Neutrophil (primary cell): ENCODE results near the gene RPAIN.

ENCODE experiments used
- H3K27ac ChIP-seq: fragments of 200-600 bp; sonication (generic); 2 replicates; pipeline ENCODE4 v1.5.1; 2016; ENCODE audit warnings: mild to moderate bottlenecking, moderate library complexity
- H3K27me3 ChIP-seq: fragments of 200-600 bp; sonication (generic); 2 replicates; pipeline ENCODE4 v1.6.0; 2016; ENCODE audit warnings: mild to moderate bottlenecking
- H3K36me3 ChIP-seq: fragments of 200-600 bp; sonication (generic); 2 replicates; pipeline ENCODE4 v1.5.1; 2017
- H3K4me1 ChIP-seq, 2 experiments: fragments of 200-600 bp in 1 of 2; sonication (generic) in 1 of 2; 1 replicate in 1 of 2; 2 replicates in 1 of 2; pipeline versions ENCODE4 v1.5.1 to v1.6.1; 2013 to 2016; ENCODE audit warnings: low read depth in 1 of 2, low read length in 1 of 2, mild to moderate bottlenecking in 1 of 2, moderate library complexity in 1 of 2; ENCODE audit not compliant: control insufficient read depth in 1 of 2, insufficient read depth in 1 of 2
- H3K4me3 ChIP-seq, 2 experiments: fragments of 200-600 bp in 1 of 2; sonication (generic) in 1 of 2; 1 replicate in 1 of 2; 2 replicates in 1 of 2; pipeline ENCODE4 v1.5.1; 2013 to 2016; ENCODE audit warnings: low read depth in 1 of 2, low read length in 1 of 2, mild to moderate bottlenecking in 1 of 2, moderate library complexity in 1 of 2
- H3K9me3 ChIP-seq: fragments of 200-600 bp; sonication (generic); 2 replicates; pipeline ENCODE4 v1.5.1; 2016
- TF ChIP-seq, protein P1 (sequence below): fragments of 200-600 bp; sonication (generic); IDR thresholded peaks from 2 replicates; pipeline ENCODE4 v1.5.1; 2016; ENCODE audit warnings: antibody characterized with exemption

The RPAIN gene

DNA sequence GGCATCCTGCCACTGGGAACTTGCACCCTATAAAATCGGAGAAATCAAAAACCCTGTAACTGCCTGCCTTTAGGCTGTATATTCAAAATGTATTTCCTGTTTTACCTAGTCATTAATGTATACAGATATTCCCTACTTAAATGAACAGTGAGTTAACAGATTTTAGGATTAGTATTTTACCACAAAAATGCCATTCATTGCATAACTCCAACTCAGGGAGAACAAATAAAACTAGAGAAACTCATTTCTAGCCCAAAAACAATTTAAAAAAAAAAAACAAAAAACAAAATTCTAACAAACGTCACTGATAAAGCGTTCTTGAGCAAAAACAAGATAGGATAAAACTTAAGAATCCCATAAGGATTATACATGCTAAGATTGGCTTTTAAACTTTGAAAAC lies 52.5 kb downstream of the RPAIN start:
- Histone ChIP-seq H3K4me1 (peaks cover 17% of the 10 kb centered on the region in 2 experiments), H3K9me3 (no peaks in the 10 kb centered on the region), H3K27ac (no peak overlapping the region), H3K4me3 (no peak overlapping the region), H3K27me3 (no peaks in the 10 kb centered on the region), H3K36me3 (peaks cover 50% of the 10 kb centered on the region)
- TF ChIP-seq, protein P1, sequence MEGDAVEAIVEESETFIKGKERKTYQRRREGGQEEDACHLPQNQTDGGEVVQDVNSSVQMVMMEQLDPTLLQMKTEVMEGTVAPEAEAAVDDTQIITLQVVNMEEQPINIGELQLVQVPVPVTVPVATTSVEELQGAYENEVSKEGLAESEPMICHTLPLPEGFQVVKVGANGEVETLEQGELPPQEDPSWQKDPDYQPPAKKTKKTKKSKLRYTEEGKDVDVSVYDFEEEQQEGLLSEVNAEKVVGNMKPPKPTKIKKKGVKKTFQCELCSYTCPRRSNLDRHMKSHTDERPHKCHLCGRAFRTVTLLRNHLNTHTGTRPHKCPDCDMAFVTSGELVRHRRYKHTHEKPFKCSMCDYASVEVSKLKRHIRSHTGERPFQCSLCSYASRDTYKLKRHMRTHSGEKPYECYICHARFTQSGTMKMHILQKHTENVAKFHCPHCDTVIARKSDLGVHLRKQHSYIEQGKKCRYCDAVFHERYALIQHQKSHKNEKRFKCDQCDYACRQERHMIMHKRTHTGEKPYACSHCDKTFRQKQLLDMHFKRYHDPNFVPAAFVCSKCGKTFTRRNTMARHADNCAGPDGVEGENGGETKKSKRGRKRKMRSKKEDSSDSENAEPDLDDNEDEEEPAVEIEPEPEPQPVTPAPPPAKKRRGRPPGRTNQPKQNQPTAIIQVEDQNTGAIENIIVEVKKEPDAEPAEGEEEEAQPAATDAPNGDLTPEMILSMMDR = no peak

- Histone ChIP-seq H3K36me3 (peaks cover 64% of the 10 kb centered on the region), H3K4me3 (no peak overlapping the region), H3K27ac (no peak overlapping the region), H3K27me3 (no peaks in the 10 kb centered on the region), H3K4me1 (peaks cover 6 to 7% of the 10 kb centered on the region in 2 experiments), H3K9me3 (no peaks in the 10 kb centered on the region)
- TF ChIP-seq, protein P1 = no peak
Observed at GRCh38 chr17:5473906-5474305, 53.9 kb downstream of the RPAIN start.

- TF ChIP-seq, protein P1 = no peak
- Histone ChIP-seq H3K9me3 (no peaks in the 10 kb centered on the region), H3K4me3 (no peak overlapping the region), H3K27me3 (no peaks in the 10 kb centered on the region), H3K27ac (no peak overlapping the region), H3K36me3 (peaks cover 92% of the 10 kb centered on the region), H3K4me1 (no peaks in the 10 kb centered on the region)
Observed at GRCh38 chr17:5478992-5479391, 59.0 kb downstream of the RPAIN start.

DNA sequence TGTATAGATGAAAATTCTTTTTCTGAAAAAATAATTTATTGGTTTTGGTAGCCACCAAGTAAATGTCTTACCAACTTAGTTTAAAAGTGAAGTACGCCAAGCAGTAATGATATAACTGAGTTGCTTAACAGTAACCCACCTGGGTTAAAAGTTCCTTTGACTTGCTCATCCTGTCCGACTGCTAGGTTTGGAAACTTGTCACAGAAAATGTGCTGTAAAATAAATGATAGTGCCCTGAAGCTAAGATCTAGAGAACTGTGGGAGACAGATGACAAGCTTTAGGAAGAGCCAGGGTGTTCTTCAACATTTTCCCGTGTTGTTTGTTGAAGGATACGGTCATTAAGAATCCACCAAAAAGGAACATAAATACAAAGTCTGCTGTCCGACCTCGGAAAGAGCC lies 61.0 kb downstream of the RPAIN start:
- Histone ChIP-seq H3K27ac (no peak overlapping the region), H3K4me3 (no peak overlapping the region), H3K36me3 (peaks cover 80% of the 10 kb centered on the region), H3K4me1 (peaks cover 14 to 15% of the 10 kb centered on the region in 2 experiments), H3K27me3 (no peaks in the 10 kb centered on the region), H3K9me3 (no peaks in the 10 kb centered on the region)
- TF ChIP-seq, protein P1 = no peak

DNA sequence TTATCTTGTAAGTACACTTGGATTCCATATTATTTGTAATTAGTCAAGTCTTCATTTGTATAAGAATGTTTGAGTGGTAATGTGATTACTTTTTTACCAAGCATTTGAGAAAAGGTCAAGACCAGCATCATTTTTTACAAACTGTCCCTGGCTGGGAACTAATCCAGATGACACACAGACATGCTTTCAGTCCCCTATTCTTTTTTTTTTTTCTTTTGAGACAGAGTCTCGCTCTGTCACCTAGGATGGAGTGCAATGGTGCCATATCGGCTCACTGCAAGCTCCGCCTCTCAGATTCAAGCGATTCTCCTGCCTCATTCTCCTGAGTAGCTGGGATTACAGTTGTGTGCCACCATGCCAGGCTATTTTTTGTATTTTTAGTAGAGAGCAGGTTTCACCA lies 61.5 kb downstream of the RPAIN start:
- TF ChIP-seq, protein P1 = no peak
- no peak overlapping the region for H3K4me3 ChIP-seq
- H3K9me3 ChIP-seq = no peaks in the 10 kb centered on the region
- peaks cover 14 to 15% of the 10 kb centered on the region in 2 experiments for H3K4me1 ChIP-seq
- no peak overlapping the region for H3K27ac ChIP-seq
- H3K36me3 ChIP-seq = peaks cover 77% of the 10 kb centered on the region
- no peaks in the 10 kb centered on the region for H3K27me3 ChIP-seq
